ENCODE results near the gene UBAP1. TPM values are rescaled to one million over a fixed set of nuclear protein-coding genes. Genes with fewer than 3 reads are reported as not detected.

Gene UBAP1
- total RNA-seq, 2 experiments from 2014 or later = 36.3 to 36.5 TPM

DNA sequence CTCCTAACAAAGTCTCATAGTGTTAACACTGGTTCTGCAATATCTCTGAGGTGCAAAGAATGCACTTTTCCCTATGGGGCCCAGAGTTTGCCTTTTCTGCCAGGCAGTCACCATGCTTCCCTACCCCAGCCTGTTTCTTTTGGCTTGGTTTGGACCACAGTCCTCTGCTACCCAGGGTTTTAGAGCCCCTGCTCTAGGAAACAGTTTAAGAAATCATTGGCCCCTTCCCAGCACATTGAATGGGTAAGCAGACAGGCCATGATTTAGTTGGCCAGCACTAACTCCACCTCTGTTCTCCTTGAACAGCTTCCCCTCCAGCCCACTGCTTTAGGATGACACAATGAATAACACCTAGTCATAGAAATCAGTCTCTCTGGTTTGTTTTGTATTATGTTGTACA, 73.2 kb downstream of the UBAP1 start:
- ATAC-seq (ENCODE audit: low read depth) = no peak
- Mint-ChIP-seq H3K4me3 (no peak overlapping the region), H3K4me1 (peaks cover 10% of the 10 kb centered on the region), H3K27me3 (no peaks in the 10 kb centered on the region), H3K27ac (no peak overlapping the region), H3K36me3 (peaks cover 11% of the 10 kb centered on the region), H3K9me3 (no peaks in the 10 kb centered on the region)
- no peak for DNase-seq
- POLR2A ChIA-PET = no interaction called here

- H3K27ac Mint-ChIP-seq = peak overlapping the region; percentile 48
- no peaks in the 10 kb centered on the region for H3K27me3 Mint-ChIP-seq
- POLR2A ChIA-PET = no interaction called here
- no peak overlapping the region for H3K4me3 Mint-ChIP-seq
- peak; percentile 67 for DNase-seq
- H3K9me3 Mint-ChIP-seq = no peaks in the 10 kb centered on the region
- H3K36me3 Mint-ChIP-seq = peaks cover 11% of the 10 kb centered on the region
- peak; percentile 40 for ATAC-seq (ENCODE audit: low read depth)
- H3K4me1 Mint-ChIP-seq = peaks cover 17% of the 10 kb centered on the region
Measured at GRCh38 chr9:34252670-34253459, 74.0 kb downstream of the UBAP1 start.

GRCh38 chr9:34253460-34253837, 74.6 kb downstream of the UBAP1 start:
- Mint-ChIP-seq H3K27me3 (no peaks in the 10 kb centered on the region), H3K27ac (no peak overlapping the region), H3K4me1 (peaks cover 17% of the 10 kb centered on the region), H3K9me3 (no peaks in the 10 kb centered on the region), H3K36me3 (peaks cover 11% of the 10 kb centered on the region), H3K4me3 (no peak overlapping the region)
- POLR2A ChIA-PET = interaction anchor here (0.7 kb wide), 1 partner anchor 25 kb away, joined by 3 read pairs; no protein-coding TSS in a partner anchor
- DNase-seq (no peak), ATAC-seq (ENCODE audit: low read depth) (no peak)

- POLR2A ChIA-PET = interaction anchor here (0.7 kb wide), 1 partner anchor 26 kb away, joined by 3 read pairs; no protein-coding TSS in a partner anchor
- peaks cover 17% of the 10 kb centered on the region for H3K4me1 Mint-ChIP-seq
Measured at GRCh38 chr9:34254141-34254913, 75.5 kb downstream of the UBAP1 start.

GRCh38 chr9:34254966-34255825, 76.4 kb downstream of the UBAP1 start:
- Mint-ChIP-seq H3K4me1 (peaks cover 17% of the 10 kb centered on the region), H3K9me3 (no peaks in the 10 kb centered on the region), H3K4me3 (no peak overlapping the region), H3K36me3 (peaks cover 17% of the 10 kb centered on the region), H3K27me3 (no peaks in the 10 kb centered on the region), H3K27ac (peak overlapping the region; percentile 12)
- POLR2A ChIA-PET = no interaction called here
- DNase-seq (no peak), ATAC-seq (ENCODE audit: low read depth) (no peak)

More at GRCh38 chr9:34254141-34254913, 75.5 kb downstream of the UBAP1 start:
- Mint-ChIP-seq H3K27me3 (no peaks in the 10 kb centered on the region), H3K4me3 (no peak overlapping the region), H3K36me3 (peaks cover 16% of the 10 kb centered on the region), H3K9me3 (no peaks in the 10 kb centered on the region), H3K27ac (no peak overlapping the region)
- no peak for DNase-seq
- ATAC-seq (ENCODE audit: low read depth) = no peak

GRCh38 chr9:34256104-34256503, 77.3 kb downstream of the UBAP1 start:
- Mint-ChIP-seq H3K9me3 (no peaks in the 10 kb centered on the region), H3K4me3 (no peak overlapping the region), H3K4me1 (peaks cover 17% of the 10 kb centered on the region), H3K27me3 (no peaks in the 10 kb centered on the region), H3K36me3 (peaks cover 17% of the 10 kb centered on the region), H3K27ac (no peak overlapping the region)
- POLR2A ChIA-PET = interaction anchor here (0.6 kb wide), 1 partner anchor 244 kb away, joined by 3 read pairs; no protein-coding TSS in a partner anchor
- ATAC-seq (ENCODE audit: low read depth) (peak; percentile 55), DNase-seq (no peak)

DNA sequence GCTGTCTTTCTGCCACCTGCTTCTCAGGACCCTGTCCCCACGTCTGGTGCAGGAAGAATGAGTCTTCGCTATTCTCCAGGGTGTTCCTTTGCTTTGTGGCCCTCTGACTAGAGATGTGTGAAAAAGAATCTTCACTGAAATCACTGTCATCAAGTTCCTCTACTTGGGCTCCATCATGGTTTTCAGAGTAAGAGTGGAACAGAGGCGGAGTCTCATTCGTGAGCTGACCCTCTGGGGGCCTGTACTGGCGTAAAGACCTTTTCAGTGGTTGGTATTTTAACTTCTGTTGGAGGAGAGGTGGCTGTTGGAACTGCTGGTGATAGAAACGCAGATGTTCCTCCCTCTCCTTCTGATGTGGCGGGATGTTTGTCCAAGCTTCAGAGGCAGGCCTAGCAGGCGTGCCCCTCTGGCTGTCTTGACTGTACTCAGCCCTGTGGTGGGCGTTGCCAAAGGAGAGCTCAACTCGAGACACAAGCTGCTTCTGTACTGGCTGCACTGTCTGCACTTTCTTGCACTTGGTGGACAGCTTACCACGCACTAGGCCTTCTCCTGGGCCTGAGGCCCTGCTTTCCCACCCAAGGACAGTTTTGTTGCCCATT, 78.2 kb downstream of the UBAP1 start:
- H3K9me3 Mint-ChIP-seq = no peaks in the 10 kb centered on the region
- peak overlapping the region; percentile 63 for H3K27ac Mint-ChIP-seq
- peaks cover 14% of the 10 kb centered on the region for H3K36me3 Mint-ChIP-seq
- no peak for DNase-seq
- H3K27me3 Mint-ChIP-seq = no peaks in the 10 kb centered on the region
- H3K4me3 Mint-ChIP-seq = peak overlapping the region; percentile 6
- H3K4me1 Mint-ChIP-seq = peaks cover 17% of the 10 kb centered on the region
- POLR2A ChIA-PET = interaction anchor here (1.3 kb wide), 1 partner anchor 120 kb away, joined by 3 read pairs; the partner anchor contains the start of gene MYORG
- peak; percentile 67 for ATAC-seq (ENCODE audit: low read depth)

DNA sequence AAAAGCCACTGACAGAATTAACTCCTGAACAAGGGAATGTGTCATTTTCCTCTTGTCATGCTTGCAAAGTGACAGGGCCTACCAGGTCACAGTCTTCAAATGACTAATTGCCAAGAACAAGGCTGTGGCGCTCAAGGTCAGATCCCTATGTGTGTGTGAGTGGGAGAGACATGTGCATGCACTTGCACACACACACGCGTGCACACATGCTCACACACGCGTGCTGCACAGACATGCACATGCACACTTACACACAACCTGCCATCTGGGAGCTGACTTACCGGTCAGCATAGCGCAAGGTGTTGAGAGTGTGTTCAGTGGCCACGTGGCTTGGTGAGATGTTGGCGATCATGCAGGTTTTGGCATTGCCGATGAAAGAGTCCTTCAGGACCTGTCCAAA, 80.5 kb downstream of the UBAP1 start:
- no peak for DNase-seq
- no peaks in the 10 kb centered on the region for H3K9me3 Mint-ChIP-seq
- H3K4me3 Mint-ChIP-seq = no peak overlapping the region
- H3K27ac Mint-ChIP-seq = no peak overlapping the region
- no peak for ATAC-seq (ENCODE audit: low read depth)
- H3K36me3 Mint-ChIP-seq = peaks cover 23% of the 10 kb centered on the region
- POLR2A ChIA-PET = no interaction called here
- no peaks in the 10 kb centered on the region for H3K27me3 Mint-ChIP-seq
- peaks cover 25% of the 10 kb centered on the region for H3K4me1 Mint-ChIP-seq

DNA sequence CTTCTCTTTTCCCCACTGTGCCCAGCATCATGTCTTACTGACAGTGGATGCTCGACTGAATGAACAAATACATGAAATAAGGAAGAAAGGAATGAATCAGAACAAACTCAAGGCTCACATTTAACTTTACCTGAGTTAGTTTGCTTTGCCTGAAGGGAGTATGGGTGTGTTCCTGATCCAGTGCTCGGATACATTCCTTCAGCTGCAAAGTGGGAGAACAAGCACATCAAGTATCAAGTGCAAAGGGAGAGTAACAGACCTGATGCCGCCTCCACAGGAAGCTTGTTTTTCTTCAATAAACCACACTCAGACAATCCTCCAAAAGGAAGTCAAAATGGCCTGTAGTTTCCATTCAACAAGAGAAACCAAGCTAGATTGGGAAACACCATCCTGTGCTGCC, 84.1 kb downstream of the UBAP1 start:
- DNase-seq (no peak), ATAC-seq (ENCODE audit: low read depth) (peak; percentile 33)
- H3K4me1 Mint-ChIP-seq = peaks cover 8% of the 10 kb centered on the region
- POLR2A ChIA-PET = interaction anchor here (0.6 kb wide), 1 partner anchor 154 kb away, joined by 3 read pairs; no protein-coding TSS in a partner anchor
- H3K27ac Mint-ChIP-seq = no peak overlapping the region
- no peaks in the 10 kb centered on the region for H3K9me3 Mint-ChIP-seq
- H3K36me3 Mint-ChIP-seq = peaks cover 25% of the 10 kb centered on the region
- no peak overlapping the region for H3K4me3 Mint-ChIP-seq
- no peaks in the 10 kb centered on the region for H3K27me3 Mint-ChIP-seq

DNA sequence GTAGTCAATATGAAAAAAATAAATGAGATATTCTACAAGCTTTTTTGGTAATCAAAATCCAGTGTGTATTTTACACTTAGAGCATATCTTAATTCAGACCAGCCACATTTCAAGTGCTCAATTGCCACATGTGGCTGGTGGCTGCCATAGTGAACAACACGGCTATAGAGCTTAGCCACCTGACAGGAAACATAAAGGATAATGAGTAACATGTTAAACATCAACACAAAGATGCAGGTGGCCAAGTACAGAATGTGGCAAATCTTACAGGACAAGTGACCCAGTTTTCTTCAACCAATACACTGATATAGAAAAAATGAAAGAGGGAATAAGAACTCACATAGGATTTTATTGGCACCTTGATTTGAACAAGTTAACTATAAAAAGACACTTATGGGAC, 88.8 kb downstream of the UBAP1 start:
- Mint-ChIP-seq H3K4me3 (no peak overlapping the region), H3K9me3 (no peaks in the 10 kb centered on the region), H3K27ac (no peak overlapping the region), H3K36me3 (peaks cover 19% of the 10 kb centered on the region), H3K4me1 (peaks cover 8% of the 10 kb centered on the region), H3K27me3 (no peaks in the 10 kb centered on the region)
- ATAC-seq (ENCODE audit: low read depth) (no peak), DNase-seq (no peak)
- POLR2A ChIA-PET = no interaction called here

DNA sequence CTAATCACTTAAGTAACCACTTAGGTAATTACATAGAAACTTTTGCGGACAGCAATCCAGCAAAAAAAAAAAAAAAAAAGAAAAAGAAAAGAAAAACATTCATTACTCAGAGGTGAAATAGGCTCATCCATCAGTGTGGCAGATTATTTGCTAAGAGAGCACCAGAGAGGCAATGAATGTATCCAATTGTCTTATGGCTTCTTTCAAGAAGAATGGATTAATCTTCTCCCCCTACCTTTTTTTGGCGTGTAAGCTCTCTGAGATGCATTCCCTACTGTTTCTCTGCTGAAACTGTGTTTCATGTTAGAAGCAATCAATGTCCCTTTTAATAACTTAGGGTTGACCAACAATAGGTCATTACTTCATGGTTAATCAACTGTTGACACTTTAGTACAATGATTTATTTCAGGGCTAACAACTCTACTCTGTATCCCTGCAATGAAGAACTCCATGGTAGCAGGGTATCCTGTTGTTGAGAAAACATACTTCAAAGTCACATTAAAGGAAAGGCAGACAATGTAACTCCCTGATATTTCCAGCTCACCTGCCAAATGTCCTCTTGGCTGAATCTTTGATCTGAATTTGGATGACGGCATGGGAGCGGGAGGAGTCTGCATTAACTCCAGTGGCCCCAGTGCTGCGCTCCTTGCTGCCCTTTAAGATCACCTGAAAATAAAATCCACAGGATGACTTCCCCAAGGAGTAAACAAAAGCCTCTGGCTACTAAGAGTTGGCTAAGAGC, 92.6 kb downstream of the UBAP1 start:
- ATAC-seq (ENCODE audit: low read depth) (no peak), DNase-seq (no peak)
- Mint-ChIP-seq H3K4me3 (no peak overlapping the region), H3K4me1 (no peaks in the 10 kb centered on the region), H3K27ac (no peak overlapping the region), H3K9me3 (no peaks in the 10 kb centered on the region), H3K27me3 (no peaks in the 10 kb centered on the region), H3K36me3 (peaks cover 10% of the 10 kb centered on the region)
- POLR2A ChIA-PET = no interaction called here

DNA sequence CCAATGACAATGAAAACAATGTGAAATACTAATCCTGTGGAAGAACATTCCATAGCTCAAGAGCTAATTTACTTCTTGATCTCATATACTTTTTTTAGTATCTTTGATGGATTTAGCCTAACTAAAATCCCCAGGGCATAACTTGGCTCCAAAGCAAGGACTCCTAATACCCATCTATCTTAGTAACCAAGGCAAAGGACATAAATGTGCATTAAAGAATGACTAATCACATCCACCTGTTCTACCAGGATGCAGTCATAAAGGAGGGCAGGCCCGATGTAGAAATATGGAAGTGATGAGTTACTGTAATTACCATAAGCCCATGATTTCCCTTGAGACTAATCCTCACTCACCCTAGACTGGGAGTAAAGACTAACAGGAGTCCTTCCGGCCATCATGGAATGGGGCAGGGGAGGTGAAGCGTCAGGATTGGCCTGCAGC, 93.3 kb downstream of the UBAP1 start:
- H3K27me3 Mint-ChIP-seq = no peaks in the 10 kb centered on the region
- peaks cover 1% of the 10 kb centered on the region for H3K4me1 Mint-ChIP-seq
- no peak overlapping the region for H3K4me3 Mint-ChIP-seq
- H3K9me3 Mint-ChIP-seq = no peaks in the 10 kb centered on the region
- DNase-seq (no peak), ATAC-seq (ENCODE audit: low read depth) (no peak)
- POLR2A ChIA-PET = no interaction called here
- peaks cover 10% of the 10 kb centered on the region for H3K36me3 Mint-ChIP-seq
- no peak overlapping the region for H3K27ac Mint-ChIP-seq
